Measurements from ENCODE around the gene DNAH12.
"Not testable (repeated sequence)": the region's sequence is repeated elsewhere in the genome, so short reads cannot be mapped to it uniquely, and the experiment has no call there.

The DNAH12 gene

GRCh38 chr3:57402675-57403074, 141.5 kb downstream of the DNAH12 start:
- no peak for DNase-seq (ENCODE audit: low read depth)

DNA sequence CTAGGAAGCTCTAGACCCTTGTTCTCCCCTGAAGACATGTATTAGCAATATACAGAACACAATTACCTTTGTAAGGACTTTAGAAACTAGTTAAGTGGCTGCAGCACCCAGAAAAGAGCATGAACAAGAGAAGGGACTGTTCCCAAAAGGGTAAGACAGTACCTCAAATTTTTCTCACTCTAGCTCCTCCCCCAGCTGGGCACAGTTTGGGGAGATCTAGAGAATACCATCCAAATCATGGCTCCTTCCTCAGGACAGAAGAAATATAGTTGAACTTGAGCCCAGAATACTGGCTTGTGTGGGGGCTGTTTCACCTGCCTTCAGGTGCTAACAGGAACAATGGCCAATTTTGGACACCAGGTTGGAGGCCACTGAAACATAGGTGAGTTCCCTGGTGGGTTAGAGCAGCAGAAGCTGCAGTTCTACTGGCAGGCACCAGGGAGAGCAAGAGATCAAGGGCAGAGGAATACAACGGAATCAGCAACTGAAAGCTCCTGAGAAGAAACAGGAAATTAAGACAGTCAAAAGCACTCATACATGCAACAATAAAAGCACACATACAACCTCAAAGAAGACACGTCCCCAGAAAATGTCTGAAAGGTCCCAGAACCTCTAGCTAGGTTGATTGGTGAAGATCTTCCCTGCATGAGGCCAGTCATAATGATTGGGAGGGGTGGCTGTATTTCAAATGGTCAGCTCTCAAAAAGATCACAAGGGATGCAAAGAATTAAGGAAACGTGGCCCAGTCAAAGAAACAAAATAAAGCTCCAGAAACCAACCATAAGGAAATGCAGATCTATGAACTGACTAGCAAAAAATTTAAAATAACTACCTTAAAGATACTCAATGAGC, 146.7 kb downstream of the DNAH12 start:
- peak; percentile 14 for DNase-seq (ENCODE audit: low read depth)

GRCh38 chr3:57393977-57394376, 150.2 kb downstream of the DNAH12 start:
- DNase-seq (ENCODE audit: low read depth): no peak

GRCh38 chr3:57391767-57392166, 152.4 kb downstream of the DNAH12 start:
- DNase-seq (ENCODE audit: low read depth): no peak

- no peak for DNase-seq (ENCODE audit: low read depth)
Measured at GRCh38 chr3:57389271-57389670, 154.9 kb downstream of the DNAH12 start.

- DNase-seq (ENCODE audit: low read depth): no peak
Measured at GRCh38 chr3:57386307-57386706, 157.8 kb downstream of the DNAH12 start.

DNA sequence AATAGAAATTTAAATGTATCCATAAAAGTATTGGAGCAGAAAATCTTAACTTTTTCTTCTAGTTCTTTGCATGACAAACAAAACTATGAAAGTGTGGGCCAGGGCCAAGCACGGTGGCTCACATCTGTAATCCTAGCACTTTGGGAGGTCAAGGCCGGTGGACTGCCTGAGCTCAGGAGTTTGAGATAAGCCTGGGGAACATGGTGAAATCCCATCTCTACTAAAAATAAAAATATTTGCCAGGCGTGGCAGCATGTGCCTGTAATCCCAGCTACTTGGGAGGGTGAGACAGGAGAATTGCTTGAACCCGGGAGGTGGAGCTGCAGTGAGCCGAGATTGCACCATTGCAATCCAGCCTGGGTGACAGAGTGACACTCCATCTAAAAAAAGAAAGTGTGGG, 158.6 kb downstream of the DNAH12 start:
- no peak for DNase-seq (ENCODE audit: low read depth)

GRCh38 chr3:57383838-57384237, 160.3 kb downstream of the DNAH12 start:
- DNase-seq (ENCODE audit: low read depth): no peak

DNA sequence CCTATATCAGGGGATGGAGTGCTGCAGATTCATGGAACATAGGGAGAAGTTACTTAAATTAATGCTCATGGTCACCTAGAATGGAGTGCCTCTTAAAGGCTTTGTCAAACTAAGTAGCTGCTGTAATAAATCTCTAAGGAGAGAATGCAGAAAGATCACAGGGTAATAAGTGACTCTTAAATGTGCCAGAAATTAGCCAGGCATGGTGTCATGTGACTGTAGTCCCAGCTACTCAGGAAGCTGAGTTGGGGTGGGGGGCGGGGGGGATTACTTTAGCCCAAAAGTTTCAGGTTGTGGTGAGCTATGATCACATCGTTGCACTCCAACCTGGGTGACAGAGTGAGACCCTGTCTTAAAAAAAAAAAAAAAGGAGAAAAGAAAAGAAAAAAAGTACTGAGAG, 160.7 kb downstream of the DNAH12 start:
- DNase-seq (ENCODE audit: low read depth): no peak

- peak; percentile 7 for DNase-seq (ENCODE audit: low read depth)
Measured at GRCh38 chr3:57382933-57383332, 161.2 kb downstream of the DNAH12 start.

GRCh38 chr3:57370341-57370740, 173.8 kb downstream of the DNAH12 start:
- no peak for DNase-seq (ENCODE audit: low read depth)

DNA sequence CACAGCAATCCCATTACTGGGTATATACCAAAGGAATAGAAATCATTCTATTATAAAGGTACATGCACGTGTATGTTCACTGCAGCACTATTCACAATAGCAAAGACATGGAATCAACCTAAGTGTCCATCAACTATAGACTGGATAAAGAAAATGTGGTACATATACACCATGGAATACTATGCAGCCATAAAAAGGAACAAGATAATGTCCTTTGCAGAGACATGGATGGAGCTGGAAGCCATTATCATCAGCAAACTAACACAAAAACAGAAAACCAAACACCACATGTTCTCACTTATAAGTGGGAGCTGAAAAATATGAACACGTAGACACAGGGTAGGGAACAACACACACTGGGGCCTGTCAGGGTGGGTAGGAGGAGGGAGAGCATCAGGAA, 179.1 kb downstream of the DNAH12 start:
- not testable (repeated sequence) for DNase-seq (ENCODE audit: low read depth)

- not testable (repeated sequence) for DNase-seq (ENCODE audit: low read depth)
Measured at GRCh38 chr3:57356275-57356674, 187.9 kb downstream of the DNAH12 start.

GRCh38 chr3:57354768-57355167, 189.4 kb downstream of the DNAH12 start:
- DNase-seq (ENCODE audit: low read depth): no peak

DNA sequence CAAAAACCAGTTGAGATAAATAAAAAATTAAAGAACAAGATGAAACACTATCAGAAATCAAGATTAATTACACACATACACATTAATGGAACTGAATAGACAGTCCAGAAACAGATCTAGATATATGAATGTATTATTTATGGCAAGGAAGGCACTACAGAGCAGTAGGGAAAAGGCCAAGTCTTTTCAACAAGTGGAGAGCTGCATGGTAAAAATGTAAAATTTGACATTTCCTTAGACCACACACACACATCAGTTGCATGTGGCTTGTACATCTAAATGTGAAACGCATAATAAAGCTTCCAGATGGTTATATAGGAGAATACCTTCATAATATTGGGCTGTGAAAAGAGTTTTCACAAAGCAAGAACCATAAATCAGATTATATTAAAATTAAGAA, 193.9 kb downstream of the DNAH12 start:
- no peak for DNase-seq (ENCODE audit: low read depth)

DNA sequence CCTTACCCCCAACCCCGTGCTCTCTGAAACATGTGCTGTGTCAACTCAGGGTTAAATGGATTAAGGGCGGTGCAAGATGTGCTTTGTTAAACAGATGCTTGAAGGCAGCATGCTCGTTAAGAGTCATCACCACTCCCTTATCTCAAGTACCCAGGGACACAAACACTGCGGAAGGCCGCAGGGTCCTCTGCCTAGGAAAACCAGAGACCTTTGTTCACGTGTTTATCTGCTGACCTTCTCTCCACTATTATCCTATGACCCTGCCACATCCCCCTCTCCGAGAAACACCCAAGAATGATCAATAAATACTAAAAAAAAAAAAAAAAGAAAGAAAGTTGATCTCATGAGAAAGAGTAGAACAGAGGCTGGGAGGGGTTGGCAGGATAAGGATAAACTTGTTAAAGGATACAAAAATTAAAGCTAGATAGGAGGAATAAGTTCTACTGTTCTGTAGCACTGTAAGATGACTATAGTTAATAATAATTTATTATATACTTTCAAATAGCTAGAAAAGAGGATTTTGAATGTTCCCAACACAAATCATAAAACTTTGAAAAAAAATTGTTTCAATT, 205.0 kb downstream of the DNAH12 start:
- not testable (repeated sequence) for DNase-seq (ENCODE audit: low read depth)

GRCh38 chr3:57338272-57339070, 205.7 kb downstream of the DNAH12 start:
- not testable (repeated sequence) for DNase-seq (ENCODE audit: low read depth)

DNA sequence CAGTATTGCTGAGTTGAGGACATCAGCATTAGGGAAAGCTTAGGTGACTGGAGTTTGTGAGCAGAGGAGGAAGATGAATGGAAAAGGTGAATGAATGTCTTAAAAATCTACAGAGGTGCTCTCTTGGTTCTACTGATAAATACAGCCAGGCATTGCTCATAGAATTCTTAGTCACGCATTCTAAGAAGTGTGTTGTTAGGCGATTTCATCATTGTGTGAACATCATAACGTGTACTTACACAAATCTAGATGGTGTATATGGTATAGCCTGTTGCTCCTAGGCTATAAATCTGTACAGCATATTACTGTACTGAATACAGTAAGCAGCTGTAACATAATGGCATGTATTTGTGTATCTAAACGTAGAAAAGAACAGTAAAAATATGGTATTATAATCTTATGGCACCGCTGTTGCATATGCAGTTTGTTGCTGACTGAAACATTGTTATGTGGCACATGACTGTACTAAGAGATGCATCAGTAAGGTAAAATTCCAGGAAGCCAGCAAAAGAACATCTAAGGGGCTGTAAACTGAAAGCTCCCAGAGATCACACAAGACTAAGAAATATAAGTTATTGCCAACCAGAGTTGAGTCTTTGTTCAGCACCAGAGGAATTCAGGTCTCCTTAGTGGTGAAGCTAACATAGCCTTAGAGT, 208.7 kb downstream of the DNAH12 start:
- no peak for DNase-seq (ENCODE audit: low read depth)

DNA sequence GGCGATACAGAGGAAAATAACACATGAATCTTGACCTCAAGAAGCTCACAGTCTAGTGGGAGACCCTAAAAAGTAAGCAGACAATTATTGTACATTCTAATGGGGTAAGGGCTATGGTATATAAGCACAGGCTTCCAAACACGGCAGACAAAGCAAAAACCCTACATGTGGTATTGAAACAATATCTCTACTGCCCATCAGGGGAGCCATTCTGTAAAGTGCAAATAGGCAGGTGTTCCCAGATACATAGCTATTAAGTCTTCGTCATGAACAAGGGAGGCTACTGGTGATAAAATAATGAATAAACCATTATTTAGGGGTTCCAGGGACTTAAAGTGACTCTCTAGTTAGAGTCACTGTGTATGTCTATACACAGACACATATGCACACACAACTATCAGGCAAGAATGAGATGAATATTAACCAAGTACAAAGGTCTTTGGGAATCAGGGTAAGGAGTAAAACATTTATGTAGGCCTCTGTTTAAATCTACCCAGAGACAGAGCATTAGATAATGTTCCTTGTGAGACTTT, 213.0 kb downstream of the DNAH12 start:
- DNase-seq (ENCODE audit: low read depth): no peak

DNA sequence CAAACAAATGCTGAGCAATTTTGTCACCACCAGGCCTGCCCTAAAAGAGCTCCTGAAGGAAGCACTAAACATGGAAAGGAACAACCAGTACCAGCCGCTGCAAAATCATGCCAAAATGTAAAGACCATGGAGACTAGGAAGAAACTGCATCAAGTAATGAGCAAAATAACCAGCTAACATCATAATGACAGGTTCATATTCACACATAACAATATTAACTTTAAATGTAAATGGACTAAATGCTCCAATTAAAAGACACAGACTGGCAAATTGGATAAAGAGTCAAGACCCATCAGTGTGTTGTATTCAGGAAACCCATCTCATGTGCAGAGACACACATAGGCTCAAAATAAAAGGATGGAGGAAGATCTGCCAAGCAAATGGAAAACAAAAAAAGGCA, 217.6 kb downstream of the DNAH12 start:
- not testable (repeated sequence) for DNase-seq (ENCODE audit: low read depth)

- no peak for DNase-seq (ENCODE audit: low read depth)
Measured at GRCh38 chr3:57314204-57314603, 229.9 kb downstream of the DNAH12 start.

DNA sequence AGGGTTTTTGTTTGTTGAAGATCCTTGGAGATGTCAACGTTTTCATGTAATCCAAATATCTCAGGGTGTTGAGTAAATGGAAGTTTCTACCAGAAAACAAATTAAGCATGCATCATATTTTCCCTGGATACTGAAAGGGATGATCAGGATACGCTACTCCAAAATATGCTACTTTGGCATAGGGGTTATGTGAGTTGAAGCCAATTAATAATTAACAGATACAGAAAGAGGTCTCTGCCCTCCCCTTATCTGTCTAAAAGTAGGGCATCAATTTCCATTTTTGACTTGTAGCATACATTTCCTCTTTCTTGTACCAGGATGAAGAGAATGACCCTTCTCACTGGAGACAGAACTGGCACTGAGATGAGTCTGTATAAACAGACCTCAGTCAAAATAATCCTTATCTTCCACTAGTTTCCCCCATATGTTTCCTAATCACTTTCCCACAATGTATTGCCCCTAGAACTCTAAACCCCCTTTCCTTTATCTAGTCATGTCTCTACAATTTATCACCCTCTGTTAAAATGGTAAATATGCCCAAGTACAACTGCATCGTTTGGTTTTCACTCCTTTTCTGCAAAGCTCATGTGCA, 234.3 kb downstream of the DNAH12 start:
- DNase-seq (ENCODE audit: low read depth): no peak
